ENCODE data around the gene SLC38A2. TPM values are rescaled to one million over a fixed set of nuclear protein-coding genes. Genes with fewer than 3 reads are reported as not detected.

SLC38A2 gene
- total RNA-seq, 1 donor from 2014 or later, result 249 TPM

DNA sequence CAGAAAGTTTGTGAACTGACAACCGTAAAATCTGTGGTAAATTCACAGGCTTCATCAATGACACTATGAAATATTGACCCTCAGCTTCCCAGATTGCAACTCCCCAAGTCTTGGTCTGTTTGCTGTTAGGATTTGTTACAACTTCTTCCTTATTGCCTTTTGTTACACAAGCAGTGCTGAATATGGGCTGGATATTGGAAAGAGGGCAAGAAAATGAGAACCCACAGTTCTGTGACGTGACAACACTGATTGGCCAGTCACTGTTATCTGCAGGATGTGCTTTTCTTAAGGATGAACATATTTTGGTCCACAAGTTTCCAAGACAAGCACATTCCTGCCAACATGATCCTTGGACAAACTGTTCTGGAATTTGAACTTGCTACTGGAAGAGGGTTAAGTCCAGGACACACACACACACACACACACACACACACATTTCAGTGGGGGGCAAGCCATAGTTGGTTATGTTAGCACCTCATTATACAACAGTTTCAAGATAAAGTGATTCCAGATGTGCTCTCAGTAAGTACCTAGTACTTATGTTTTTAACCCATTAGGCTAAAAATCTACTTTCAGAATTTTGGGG lies 16.6 kb upstream of the SLC38A2 start:
- no peak overlapping the region for H3K4me3 Mint-ChIP-seq (ENCODE audit: unreplicated experiment)
- no peak for DNase-seq (ENCODE audit: low spot score)
- H3K36me3 Mint-ChIP-seq (ENCODE audit: low read depth, unreplicated experiment), result no peaks in the 10 kb centered on the region
- TF ChIP-seq, protein P1, sequence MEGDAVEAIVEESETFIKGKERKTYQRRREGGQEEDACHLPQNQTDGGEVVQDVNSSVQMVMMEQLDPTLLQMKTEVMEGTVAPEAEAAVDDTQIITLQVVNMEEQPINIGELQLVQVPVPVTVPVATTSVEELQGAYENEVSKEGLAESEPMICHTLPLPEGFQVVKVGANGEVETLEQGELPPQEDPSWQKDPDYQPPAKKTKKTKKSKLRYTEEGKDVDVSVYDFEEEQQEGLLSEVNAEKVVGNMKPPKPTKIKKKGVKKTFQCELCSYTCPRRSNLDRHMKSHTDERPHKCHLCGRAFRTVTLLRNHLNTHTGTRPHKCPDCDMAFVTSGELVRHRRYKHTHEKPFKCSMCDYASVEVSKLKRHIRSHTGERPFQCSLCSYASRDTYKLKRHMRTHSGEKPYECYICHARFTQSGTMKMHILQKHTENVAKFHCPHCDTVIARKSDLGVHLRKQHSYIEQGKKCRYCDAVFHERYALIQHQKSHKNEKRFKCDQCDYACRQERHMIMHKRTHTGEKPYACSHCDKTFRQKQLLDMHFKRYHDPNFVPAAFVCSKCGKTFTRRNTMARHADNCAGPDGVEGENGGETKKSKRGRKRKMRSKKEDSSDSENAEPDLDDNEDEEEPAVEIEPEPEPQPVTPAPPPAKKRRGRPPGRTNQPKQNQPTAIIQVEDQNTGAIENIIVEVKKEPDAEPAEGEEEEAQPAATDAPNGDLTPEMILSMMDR (IDR thresholded peaks at IDR 0.05; ENCODE audit: unreplicated experiment), result no peak
- H3K27me3 Mint-ChIP-seq (ENCODE audit: unreplicated experiment), result peaks cover 1% of the 10 kb centered on the region
- H3K27ac Mint-ChIP-seq (ENCODE audit: unreplicated experiment), result no peak overlapping the region
- H3K9me3 Mint-ChIP-seq (ENCODE audit: unreplicated experiment), result no peaks in the 10 kb centered on the region
- peaks cover 33% of the 10 kb centered on the region for H3K4me1 Mint-ChIP-seq (ENCODE audit: unreplicated experiment)

DNA sequence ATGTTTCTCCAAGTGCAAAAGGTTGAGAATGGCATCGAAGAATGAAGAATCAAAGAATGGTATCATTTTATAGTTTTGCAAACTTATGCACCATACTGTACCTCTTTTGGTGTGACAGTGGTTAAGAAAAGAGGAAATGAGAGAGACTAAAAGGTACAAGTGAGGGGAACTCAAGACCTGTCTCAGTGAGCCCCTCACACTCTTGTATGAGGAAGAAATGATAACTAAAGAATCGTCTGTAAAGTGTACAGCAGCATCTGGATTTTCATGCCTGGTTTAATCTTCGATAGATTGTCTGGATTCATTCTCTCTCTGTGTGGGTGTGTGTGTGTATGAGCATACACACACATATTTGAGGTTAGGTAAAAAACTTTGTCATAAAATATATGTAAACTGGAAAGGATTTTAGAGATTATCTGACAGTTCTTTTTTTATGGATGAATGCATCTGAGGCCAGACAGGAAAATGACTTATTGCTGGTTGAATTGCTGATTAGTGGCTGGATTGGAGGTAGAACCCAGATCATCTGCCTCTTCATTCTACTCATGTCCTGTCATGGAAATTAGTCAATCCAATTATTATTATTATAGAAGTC lies 16.0 kb upstream of the SLC38A2 start:
- H3K4me3 Mint-ChIP-seq (ENCODE audit: unreplicated experiment), result no peak overlapping the region
- H3K27ac Mint-ChIP-seq (ENCODE audit: unreplicated experiment), result no peak overlapping the region
- no peak for DNase-seq (ENCODE audit: low spot score)

DNA sequence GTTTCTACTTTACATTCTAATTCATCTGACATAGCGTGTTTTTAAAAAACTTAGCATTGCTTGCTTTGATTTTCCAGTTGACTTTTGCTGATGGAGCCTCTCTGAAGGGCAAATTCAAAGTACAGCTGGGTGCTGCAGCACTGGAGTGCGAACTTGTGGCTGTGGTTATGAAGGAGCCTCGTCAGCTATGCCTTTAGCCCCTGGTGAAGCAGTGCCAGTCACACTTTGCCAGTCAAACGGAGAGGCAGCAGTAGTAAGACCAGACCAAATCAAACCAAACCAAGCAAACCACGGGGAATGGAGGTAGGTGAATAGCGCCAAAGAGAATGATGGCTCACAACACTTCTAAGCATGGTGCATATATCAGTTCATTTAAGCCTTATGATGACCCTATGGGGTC lies 15.1 kb upstream of the SLC38A2 start:
- Mint-ChIP-seq H3K4me3 (ENCODE audit: unreplicated experiment) (no peak overlapping the region), H3K9me3 (ENCODE audit: unreplicated experiment) (no peaks in the 10 kb centered on the region), H3K27ac (ENCODE audit: unreplicated experiment) (no peak overlapping the region), H3K4me1 (ENCODE audit: unreplicated experiment) (peaks cover 34% of the 10 kb centered on the region), H3K27me3 (ENCODE audit: unreplicated experiment) (peaks cover 3% of the 10 kb centered on the region), H3K36me3 (ENCODE audit: low read depth, unreplicated experiment) (no peaks in the 10 kb centered on the region)
- no peak for DNase-seq (ENCODE audit: low spot score)
- TF ChIP-seq, protein P1 (IDR thresholded peaks at IDR 0.05; ENCODE audit: unreplicated experiment), result no peak

More for the DNA sequence above, 16.0 kb upstream of the SLC38A2 start:
- H3K27me3 Mint-ChIP-seq (ENCODE audit: unreplicated experiment), result peaks cover 3% of the 10 kb centered on the region
- no peaks in the 10 kb centered on the region for H3K36me3 Mint-ChIP-seq (ENCODE audit: low read depth, unreplicated experiment)
- TF ChIP-seq, protein P1 (IDR thresholded peaks at IDR 0.05; ENCODE audit: unreplicated experiment), result no peak
- H3K9me3 Mint-ChIP-seq (ENCODE audit: unreplicated experiment), result no peaks in the 10 kb centered on the region
- H3K4me1 Mint-ChIP-seq (ENCODE audit: unreplicated experiment), result peaks cover 33% of the 10 kb centered on the region

DNA sequence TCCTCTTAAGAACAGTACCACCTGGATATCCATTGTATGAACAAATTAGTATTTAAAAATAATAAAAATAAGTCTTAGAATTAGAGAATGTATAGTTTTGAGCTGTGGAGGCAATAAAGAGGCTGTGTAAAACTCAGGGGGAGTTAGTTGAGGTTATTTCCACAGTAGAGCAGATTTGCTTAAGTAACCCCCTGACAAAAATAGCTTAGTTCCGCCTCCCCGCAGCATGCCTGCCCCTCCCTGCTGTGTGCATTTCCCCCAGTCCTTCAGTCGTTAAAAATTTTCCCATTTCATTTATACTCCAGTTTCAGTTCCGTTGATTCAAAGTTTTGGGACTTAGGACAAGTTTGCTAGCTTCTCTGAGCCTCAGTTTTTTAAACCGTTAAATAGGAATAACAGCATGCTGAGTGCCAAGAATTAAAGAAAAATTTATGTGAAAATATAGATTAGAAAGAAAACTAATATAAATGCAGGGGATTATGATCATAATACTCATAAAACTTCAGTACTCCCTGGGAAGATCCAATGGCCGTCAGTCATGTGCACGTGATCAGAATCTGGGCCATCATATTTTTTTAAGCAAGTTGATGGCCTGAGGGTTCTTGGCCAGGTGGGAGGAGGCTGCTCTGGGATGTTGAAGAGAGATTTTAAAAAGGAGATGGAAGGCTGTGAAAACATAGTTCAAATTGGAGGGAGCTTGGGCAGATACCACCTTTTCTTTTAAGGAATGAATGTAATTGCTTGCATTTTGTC lies 14.5 kb upstream of the SLC38A2 start:
- no peak for DNase-seq (ENCODE audit: low spot score)
- H3K4me1 Mint-ChIP-seq (ENCODE audit: unreplicated experiment), result peaks cover 38% of the 10 kb centered on the region

More for the DNA sequence above, 14.5 kb upstream of the SLC38A2 start:
- Mint-ChIP-seq H3K4me3 (ENCODE audit: unreplicated experiment) (no peak overlapping the region), H3K27me3 (ENCODE audit: unreplicated experiment) (peaks cover 3% of the 10 kb centered on the region), H3K27ac (ENCODE audit: unreplicated experiment) (no peak overlapping the region), H3K36me3 (ENCODE audit: low read depth, unreplicated experiment) (no peaks in the 10 kb centered on the region), H3K9me3 (ENCODE audit: unreplicated experiment) (no peaks in the 10 kb centered on the region)
- TF ChIP-seq, protein P1 (IDR thresholded peaks at IDR 0.05; ENCODE audit: unreplicated experiment), result no peak

All from endothelial cell (in vitro differentiated cells).